ENCODE measurements around the gene KCNK5. TPM values are rescaled to one million over a fixed set of nuclear protein-coding genes. Genes with fewer than 3 reads are reported as not detected.

Gene KCNK5
- total and polyA plus RNA-seq, 2 donors (not counting 3 experiments of a cell fraction or from before 2014, with no cell fraction given) = not detected

DNA sequence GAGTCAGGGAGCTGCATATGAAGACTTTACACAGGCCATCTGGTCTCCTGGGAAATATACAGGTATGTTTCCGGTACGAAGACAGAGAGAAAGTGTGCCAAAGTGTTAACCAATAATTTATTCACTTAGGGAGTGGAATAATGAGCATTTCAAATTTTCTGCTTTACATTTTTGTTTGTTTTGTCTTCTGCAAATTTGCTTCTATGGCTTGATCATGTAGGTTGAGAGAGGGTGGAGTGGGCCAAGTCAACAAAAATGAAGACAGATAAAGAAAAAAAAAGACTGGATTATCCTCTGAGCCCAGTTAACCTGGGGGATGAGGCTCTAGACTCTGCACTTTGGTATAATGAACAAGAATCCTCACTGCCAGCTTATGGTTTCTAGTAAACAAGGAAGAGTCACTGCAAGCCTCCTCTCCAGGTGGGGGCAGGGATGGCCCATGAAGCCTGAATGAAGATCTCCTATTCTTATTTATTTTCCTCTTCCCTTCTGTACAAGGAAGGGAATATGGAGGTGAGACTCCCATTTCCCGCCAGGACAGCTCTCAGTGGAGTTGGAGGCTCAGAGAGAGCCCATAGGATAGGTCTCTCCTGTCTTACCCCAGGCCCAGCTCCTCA, 47.2 kb upstream of the KCNK5 start:
- no peaks in the 10 kb centered on the region for H3K36me3 ChIP-seq (ENCODE audit: control insufficient read depth in 2 of 2, extremely low read depth in 1 of 2, insufficient read depth in 2 of 2, low read length in 2 of 2)
- H3K4me3 ChIP-seq (replicated peaks in 1 of 3; ENCODE audit: insufficient read depth in 1 of 3, low read depth in 1 of 3, low read length in 3 of 3) = no peak overlapping the region
- no peaks in the 10 kb centered on the region for H3K4me1 ChIP-seq (ENCODE audit: control insufficient read depth, extremely low read depth, insufficient read depth, low read length)
- no peaks in the 10 kb centered on the region for H4K20me1 ChIP-seq (replicated peaks; ENCODE audit: control insufficient read depth, extremely low read depth, insufficient read depth, low read length)
- dilution Hi-C loops (cut with MboI; ENCODE audit: extremely low pct_ligation_motif_present, low sequenced_read_pairs) = no loop called here
- DNase-seq (ENCODE audit: low read depth, low spot score) (no peak), FAIRE-seq (no peak)
- H3K79me2 ChIP-seq (ENCODE audit: control insufficient read depth, insufficient read depth, low read length) = no peaks in the 10 kb centered on the region
- H2AFZ ChIP-seq (ENCODE audit: low read depth, low read length) = no peak overlapping the region
- H3K9me1 ChIP-seq (replicated peaks; ENCODE audit: control insufficient read depth, extremely low read depth, insufficient read depth, low read length) = no peaks in the 10 kb centered on the region
- BruUV-seq (replicated peaks) = no TSS peak
- H3K9me3 ChIP-seq (replicated peaks; ENCODE audit: control insufficient read depth, insufficient read depth, low read length) = no peaks in the 10 kb centered on the region
- H3K9ac ChIP-seq (replicated peaks; ENCODE audit: extremely low read depth, insufficient read depth, low read length) = no peak overlapping the region
- H3K4me2 ChIP-seq (ENCODE audit: insufficient read depth, low read length) = no peak overlapping the region
- no peak for TF ChIP-seq FOS (IDR thresholded peaks at IDR 0.05; ENCODE audit: borderline replicate concordance, insufficient read depth, low read length)
- TF ChIP-seq MYC (IDR thresholded peaks at IDR 0.05; ENCODE audit: low read depth, low read length) = no peak
- TF ChIP-seq CTCF (IDR thresholded peaks at IDR 0.05; ENCODE audit: extremely low read depth in 1 of 2, insufficient read depth in 1 of 2, low read depth in 1 of 2, low read length in 2 of 2) = no peak
- TF ChIP-seq POLR2A (IDR thresholded peaks at IDR 0.05; ENCODE audit: low read depth, low read length) = no peak
- no peak for TF ChIP-seq JUN (IDR thresholded peaks at IDR 0.05; ENCODE audit: borderline replicate concordance, insufficient read depth, insufficient read length, low read depth)
- TF ChIP-seq POLR2AphosphoS5 (IDR thresholded peaks at IDR 0.05; ENCODE audit: insufficient read depth, low read depth, low read length) = no peak
- TF ChIP-seq, protein P1, sequence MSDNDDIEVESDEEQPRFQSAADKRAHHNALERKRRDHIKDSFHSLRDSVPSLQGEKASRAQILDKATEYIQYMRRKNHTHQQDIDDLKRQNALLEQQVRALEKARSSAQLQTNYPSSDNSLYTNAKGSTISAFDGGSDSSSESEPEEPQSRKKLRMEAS (IDR thresholded peaks at IDR 0.05; ENCODE audit: insufficient read depth, insufficient read length) = no peak
- no peak for TF ChIP-seq EZH2 (IDR thresholded peaks at IDR 0.05; ENCODE audit: borderline replicate concordance, low read depth, low read length, severe bottlenecking)
- no peak for TF ChIP-seq GATA2 (IDR thresholded peaks at IDR 0.05; ENCODE audit: insufficient read depth, insufficient read length, low read depth, low read length)
- intact Hi-C loops (cut with micrococcal nuclease) = no loop called here
- H3K27ac ChIP-seq (ENCODE audit: insufficient read depth, low read depth, low read length) = no peak overlapping the region
- CTCF ChIA-PET = no interaction called here
- POLR2A ChIA-PET = no interaction called here
- H3K27me3 ChIP-seq (ENCODE audit: control insufficient read depth in 2 of 2, insufficient read depth in 2 of 2, low read length in 2 of 2) = no peaks in the 10 kb centered on the region
